ENCODE data around the gene CPPED1. TPM values are rescaled to one million over a fixed set of nuclear protein-coding genes. Genes with fewer than 3 reads are reported as not detected.

The CPPED1 gene
- total and polyA plus RNA-seq, 8 donors: 8.0 to 178 (median 13.1) TPM

DNA sequence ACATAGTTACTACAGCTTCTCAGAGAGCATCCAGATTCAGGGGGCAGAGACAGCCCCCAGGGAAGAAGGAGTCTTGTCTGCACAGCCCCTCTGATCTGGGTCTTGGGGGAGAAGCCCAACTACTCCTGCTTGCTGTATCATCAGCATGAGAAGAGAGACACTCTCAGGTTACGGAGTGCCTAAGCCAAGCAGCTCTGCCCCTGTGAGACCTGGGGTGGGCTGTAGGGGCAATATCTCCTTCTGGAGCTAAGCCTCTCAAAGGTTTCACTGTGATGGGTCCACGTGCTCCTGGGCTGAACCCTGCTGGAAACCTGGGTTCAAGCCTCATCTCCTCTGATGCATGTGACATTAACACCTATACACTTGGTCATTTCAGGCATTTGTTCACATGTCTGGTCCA lies 123.2 kb downstream of the CPPED1 start:
- H3K4me1 ChIP-seq: no peaks in the 10 kb centered on the region
- WGBS, 5 donors: 80 to 89% (median 82%) methylated on average over 2 of the region's 2 CpGs
- no peak overlapping the region for H3K27ac ChIP-seq
- H3K27me3 ChIP-seq: no peaks in the 10 kb centered on the region
- intact Hi-C loops (cut with DNase I; ENCODE audit: low total_unique reads): no loop called here
- H3K4me3 ChIP-seq: no peak overlapping the region
- no peak for DNase-seq
- H3K36me3 ChIP-seq: peaks cover 0 to 4% (median 0%) of the 10 kb centered on the region in 4 donors
- TF ChIP-seq POLR2AphosphoS5 (IDR thresholded peaks at IDR 0.05) (no peak), EP300 (IDR thresholded peaks at IDR 0.05) (no peak), POLR2A (IDR thresholded peaks at IDR 0.05) (no peak)
- TF ChIP-seq, protein P1, sequence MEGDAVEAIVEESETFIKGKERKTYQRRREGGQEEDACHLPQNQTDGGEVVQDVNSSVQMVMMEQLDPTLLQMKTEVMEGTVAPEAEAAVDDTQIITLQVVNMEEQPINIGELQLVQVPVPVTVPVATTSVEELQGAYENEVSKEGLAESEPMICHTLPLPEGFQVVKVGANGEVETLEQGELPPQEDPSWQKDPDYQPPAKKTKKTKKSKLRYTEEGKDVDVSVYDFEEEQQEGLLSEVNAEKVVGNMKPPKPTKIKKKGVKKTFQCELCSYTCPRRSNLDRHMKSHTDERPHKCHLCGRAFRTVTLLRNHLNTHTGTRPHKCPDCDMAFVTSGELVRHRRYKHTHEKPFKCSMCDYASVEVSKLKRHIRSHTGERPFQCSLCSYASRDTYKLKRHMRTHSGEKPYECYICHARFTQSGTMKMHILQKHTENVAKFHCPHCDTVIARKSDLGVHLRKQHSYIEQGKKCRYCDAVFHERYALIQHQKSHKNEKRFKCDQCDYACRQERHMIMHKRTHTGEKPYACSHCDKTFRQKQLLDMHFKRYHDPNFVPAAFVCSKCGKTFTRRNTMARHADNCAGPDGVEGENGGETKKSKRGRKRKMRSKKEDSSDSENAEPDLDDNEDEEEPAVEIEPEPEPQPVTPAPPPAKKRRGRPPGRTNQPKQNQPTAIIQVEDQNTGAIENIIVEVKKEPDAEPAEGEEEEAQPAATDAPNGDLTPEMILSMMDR (IDR thresholded peaks at IDR 0.05): no peak
- H3K9me3 ChIP-seq: peaks cover 0 to 3% (median 0%) of the 10 kb centered on the region in 4 donors

DNA sequence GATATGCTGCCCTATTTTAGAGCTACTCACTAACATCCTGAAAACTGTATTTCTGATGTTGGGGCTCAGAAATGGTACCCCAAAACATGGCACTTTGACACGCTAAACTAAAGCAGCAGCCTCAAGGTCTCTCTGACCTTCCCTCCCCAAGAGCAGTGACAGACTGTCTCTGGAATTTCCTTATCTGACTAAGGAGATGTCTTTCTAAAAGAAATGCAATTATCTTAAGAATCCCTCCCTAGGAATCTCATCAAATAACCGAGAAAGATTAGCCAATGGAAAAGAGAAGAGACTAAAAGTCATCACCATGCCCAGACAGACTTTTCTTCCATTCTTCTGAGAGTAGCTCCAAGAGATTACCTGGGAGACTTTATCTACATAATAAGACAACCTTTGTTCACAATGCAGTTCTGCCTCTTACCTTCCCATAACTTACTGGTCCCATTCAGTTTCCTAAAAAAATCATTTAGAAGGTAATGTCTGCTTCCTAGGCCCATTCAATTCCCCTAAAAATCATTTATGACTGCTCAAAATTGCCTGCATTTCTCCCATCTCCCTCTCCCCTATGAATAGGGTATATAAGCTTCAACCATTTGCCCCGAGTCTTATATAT lies 123.9 kb downstream of the CPPED1 start:
- Histone ChIP-seq H3K27me3 (no peaks in the 10 kb centered on the region), H3K4me1 (no peaks in the 10 kb centered on the region), H3K9me3 (peaks cover 0 to 3% (median 0%) of the 10 kb centered on the region in 4 donors), H3K4me3 (no peak overlapping the region), H3K27ac (no peak overlapping the region), H3K36me3 (peaks cover 0 to 4% (median 0%) of the 10 kb centered on the region in 4 donors)
- intact Hi-C loops (cut with DNase I; ENCODE audit: low total_unique reads): no loop called here
- 75 to 87% (median 80%) methylated on average over 3 of the region's 3 CpGs for WGBS, 5 donors
- TF ChIP-seq, protein P1 (IDR thresholded peaks at IDR 0.05): no peak
- TF ChIP-seq POLR2AphosphoS5 (IDR thresholded peaks at IDR 0.05) (no peak), EP300 (IDR thresholded peaks at IDR 0.05) (no peak), POLR2A (IDR thresholded peaks at IDR 0.05) (no peak)
- DNase-seq: no peak

DNA sequence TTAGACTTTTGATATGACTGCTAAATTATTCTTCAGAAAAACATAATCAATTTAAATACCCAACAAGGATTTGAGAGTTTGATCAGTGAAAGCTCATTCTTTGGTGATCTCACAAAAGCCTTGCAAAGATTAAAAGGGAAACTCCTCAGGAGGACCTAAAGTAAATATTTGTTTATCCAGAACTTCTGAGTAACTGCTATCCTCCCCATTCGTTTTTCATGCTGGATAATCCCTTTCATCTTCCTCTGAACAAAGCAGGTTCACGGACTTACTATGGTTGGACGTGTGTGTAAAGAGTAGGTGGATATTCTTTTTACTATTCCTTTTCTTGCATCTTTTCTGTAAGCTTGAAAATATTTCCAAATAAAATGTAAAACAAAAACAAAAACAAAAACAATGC lies 124.7 kb downstream of the CPPED1 start:
- no peaks in the 10 kb centered on the region for H3K27me3 ChIP-seq
- no peaks in the 10 kb centered on the region for H3K4me1 ChIP-seq
- no peak overlapping the region for H3K4me3 ChIP-seq
- TF ChIP-seq POLR2A (IDR thresholded peaks at IDR 0.05) (no peak), POLR2AphosphoS5 (IDR thresholded peaks at IDR 0.05) (no peak), EP300 (IDR thresholded peaks at IDR 0.05) (no peak)
- TF ChIP-seq, protein P1 (IDR thresholded peaks at IDR 0.05): no peak
- H3K27ac ChIP-seq: no peak overlapping the region
- 70 to 74% (median 73%) methylated on average over 3 of the region's 3 CpGs for WGBS, 5 donors
- intact Hi-C loops (cut with DNase I; ENCODE audit: low total_unique reads): no loop called here
- H3K36me3 ChIP-seq: peaks cover 0 to 4% (median under 1%) of the 10 kb centered on the region in 4 donors
- no peak for DNase-seq
- H3K9me3 ChIP-seq: peaks cover 0 to 3% (median 0%) of the 10 kb centered on the region in 4 donors

DNA sequence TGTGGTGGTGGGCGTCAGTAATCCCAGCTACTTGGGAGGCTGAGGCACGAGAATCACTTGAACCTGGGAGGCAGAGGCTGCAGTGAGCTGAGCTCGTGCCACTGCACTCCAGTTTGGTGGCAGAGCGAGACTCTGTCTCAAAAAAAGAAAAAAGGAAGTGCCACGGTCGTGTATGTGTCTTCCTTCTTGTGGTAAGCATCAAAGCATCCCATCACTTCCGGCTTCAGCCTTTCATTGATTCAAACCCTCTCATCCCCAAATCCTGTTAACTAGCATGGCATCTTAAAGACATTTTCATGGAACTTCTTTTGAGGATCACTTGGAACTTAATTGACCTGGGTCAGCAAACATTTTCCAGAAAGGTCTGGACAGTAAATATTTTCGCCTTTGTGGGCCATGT lies 126.2 kb downstream of the CPPED1 start:
- peaks cover 0 to 10% (median 3%) of the 10 kb centered on the region in 4 donors for H3K36me3 ChIP-seq
- TF ChIP-seq EP300 (IDR thresholded peaks at IDR 0.05) (no peak), POLR2A (IDR thresholded peaks at IDR 0.05) (no peak), POLR2AphosphoS5 (IDR thresholded peaks at IDR 0.05) (no peak)
- TF ChIP-seq, protein P1 (IDR thresholded peaks at IDR 0.05): no peak
- H3K27me3 ChIP-seq: no peaks in the 10 kb centered on the region
- no peaks in the 10 kb centered on the region for H3K4me1 ChIP-seq
- H3K9me3 ChIP-seq: peaks cover 0 to 3% (median 0%) of the 10 kb centered on the region in 4 donors
- no peak overlapping the region for H3K4me3 ChIP-seq
- no peak for DNase-seq
- intact Hi-C loops (cut with DNase I; ENCODE audit: low total_unique reads): no loop called here
- H3K27ac ChIP-seq: no peak overlapping the region
- WGBS, 5 donors: 66 to 88% (median 84%) methylated on average over 8 of the region's 8 CpGs

Data from stomach (tissue), 9 donors.